ENCODE measurements around the gene NDUFS3. TPM values are rescaled to one million over a fixed set of nuclear protein-coding genes. Genes with fewer than 3 reads are reported as not detected.

Gene NDUFS3
- total and polyA plus RNA-seq, 10 of the 15 experiments (the other 5 are each of a cell fraction or from before 2014, with no cell fraction given), result 22.3 to 217 (median 125) TPM

GRCh38 chr11:47552056-47552565 lies 26.8 kb upstream of the NDUFS3 start:
- intact Hi-C loops (cut with micrococcal nuclease; ENCODE audit: unreplicated experiment), result loop anchor here (5.0 kb wide), 1 partner anchor 35 kb away; no protein-coding TSS in a partner anchor
- FAIRE-seq, result no peak
- peak overlapping the region; percentile 46 for H3K27ac ChIP-seq (ENCODE audit: control insufficient read depth, insufficient read depth)
- SMC1A ChIA-PET (ENCODE audit: uncharacterized antibody, unreplicated experiment), result interaction anchor here (0.7 to 3.6 kb wide), 11 partner anchors 10 to 216 kb away, joined by 3 to 40 read pairs (median 5); partner anchors contain the start of genes KBTBD4 and NDUFS3
- H3K36me3 ChIP-seq (ENCODE audit: control insufficient read depth in 2 of 2, insufficient read depth in 2 of 2, low read length in 1 of 2), result no peaks in the 10 kb centered on the region
- in situ Hi-C loops (cut with MboI), result no loop called here
- no peaks in the 10 kb centered on the region for H3K27me3 ChIP-seq (replicated peaks in 1 of 2; ENCODE audit: control insufficient read depth in 2 of 2, insufficient read depth in 2 of 2, low read length in 1 of 2)
- H3K9ac ChIP-seq (ENCODE audit: control insufficient read depth, insufficient read depth, low read length), result peak overlapping the region; percentile 79
- peak overlapping the region; percentile 83 for H3K4me3 ChIP-seq
- CTCF ChIA-PET, result interaction anchor here (0.5 to 3.2 kb wide), 18 partner anchors 13 to 502 kb away, joined by 3 to 22 read pairs (median 5); no protein-coding TSS in a partner anchor
- no peak for TF ChIP-seq RCOR1 (conservative IDR thresholded peaks at IDR 0.05; ENCODE audit: low read depth, low read length)
- TF ChIP-seq RAD21 (IDR thresholded peaks at IDR 0.05; ENCODE audit: insufficient read depth, low read depth, low read length), result no peak
- 0 out of 2 replicates have a peak, but pooled peaks have one; percentile 9 for TF ChIP-seq MLLT1 (IDR thresholded peaks at IDR 0.05)
- 0 out of 2 replicates have a peak, but pooled peaks have one; percentile 0 for TF ChIP-seq NBN (IDR thresholded peaks at IDR 0.05)
- 0 out of 2 replicates have a peak, but pooled peaks have one; percentile 9 for TF ChIP-seq IRF4 (IDR thresholded peaks at IDR 0.05; ENCODE audit: low read depth, low read length)
- TF ChIP-seq LARP7 (IDR thresholded peaks at IDR 0.05), result peak; percentile 34; the same call in 1 of the 2 replicates
- TF ChIP-seq NKRF (conservative IDR thresholded peaks at IDR 0.05), result peak; percentile 64
- TF ChIP-seq IKZF2 (IDR thresholded peaks at IDR 0.05), result peak in 1 of 2 experiments; percentile 11; a peak in 1 of 4 replicates
- no peak for TF ChIP-seq FOXM1 (IDR thresholded peaks at IDR 0.05; ENCODE audit: low read depth, low read length)
- 0 out of 2 replicates have a peak, but pooled peaks have one; percentile 24 for TF ChIP-seq CHD2 (IDR thresholded peaks at IDR 0.05; ENCODE audit: borderline replicate concordance, low read depth, low read length)
- TF ChIP-seq SREBF1 (IDR thresholded peaks at IDR 0.05; ENCODE audit: low read length), result no peak
- TF ChIP-seq MXI1 (IDR thresholded peaks at IDR 0.05; ENCODE audit: low read depth, low read length), result 0 out of 2 replicates have a peak, but pooled peaks have one; percentile 13
- RAD21 ChIA-PET (ENCODE audit: unreplicated experiment), result interaction anchor here (0.7 to 3.5 kb wide), 8 partner anchors 14 to 53 kb away, joined by 3 to 14 read pairs (median 4); partner anchors contain the start of gene PTPMT1
- H4K20me1 ChIP-seq (ENCODE audit: control insufficient read depth, insufficient read depth), result no peaks in the 10 kb centered on the region
- peak; percentile 7 for ATAC-seq
- no peaks in the 10 kb centered on the region for H3K9me3 ChIP-seq (replicated peaks; ENCODE audit: control insufficient read depth, insufficient read depth, low read length)
- BruUV-seq (replicated peaks), result no TSS peak
- DNase-seq (ENCODE audit: low read depth, low spot score), result no peak
- POLR2A ChIA-PET, result interaction anchor here (0.6 to 3.9 kb wide), 9 partner anchors 13 to 96 kb away, joined by 3 to 16 read pairs (median 6); partner anchors contain the start of genes KBTBD4, NDUFS3 and PTPMT1
- 2% methylated on average over 22 of the region's 22 CpGs for WGBS (ENCODE audit: insufficient coverage, insufficient replicate concordance, low lambda C conversion rate, missing lambda C conversion rate)
- H3K4me1 ChIP-seq (ENCODE audit: control insufficient read depth, insufficient read depth, low read length), result peaks cover 10% of the 10 kb centered on the region; the same call in 1 of the 2 replicates
- H3K79me2 ChIP-seq (ENCODE audit: control insufficient read depth, insufficient read depth, low read length), result peaks cover 60% of the 10 kb centered on the region
- peak overlapping the region; percentile 46 for H3K4me2 ChIP-seq (ENCODE audit: control insufficient read depth, insufficient read depth)
- H2AFZ ChIP-seq (ENCODE audit: control insufficient read depth, low read depth, low read length), result peak overlapping the region; percentile 0; the same call in 1 of the 2 replicates
